T-cell (primary cell): ENCODE measurements around the gene TMA7B. TPM values are rescaled to one million over a fixed set of nuclear protein-coding genes. Genes with fewer than 3 reads are reported as not detected.
A peak's percentile ranks its signal among the peaks of the same experiment; 100 is the strongest.

Experiments
- ATAC-seq, 4 experiments: fragments of 200-7000 bp in 3 of 4; fragments of 150-1000 bp in 1 of 4; cut with Tn5 transposase; replicated peaks in 1 of 4; 1 replicate in 3 of 4; 2 replicates in 1 of 4; pipeline ENCODE4 v1.10.0; 2021; ENCODE audit warnings: moderate library complexity in 3 of 4, mild to moderate bottlenecking in 2 of 4, moderate number of reproducible peaks in 1 of 4
- CTCF ChIA-PET, 2 donors: fragments of 300-600 bp; sonication (Branson Sonifier 250); formaldehyde crosslinking; loops; one replicate each; lab custom pipeline; 2022; ENCODE audit warnings: antibody characterized with exemption in 2 of 2; lab: Charles Lee
- POLR2A ChIA-PET, 2 donors: fragments of 300-600 bp; sonication (Branson Sonifier 250); formaldehyde crosslinking; loops; one replicate each; lab custom pipeline; 2022; ENCODE audit warnings: antibody characterized with exemption in 2 of 2; lab: Charles Lee
- DNase-seq, 35 experiments: peaks; one replicate each; pipeline versions ENCODE4 v3.0.0 to v3.0.0-alpha.2; 2013 to 2023
- H3K27ac ChIP-seq: one replicate; pipeline ENCODE4 v1.5.1; 2013; ENCODE audit warnings: low read length
- H3K27me3 ChIP-seq, 2 experiments: replicated peaks in 1 of 2; 1 replicate in 1 of 2; 2 replicates in 1 of 2; pipeline versions ENCODE4 v1.6.1 to v1.7.0; 2013; ENCODE audit warnings: low read length in 1 of 2, mixed read lengths in 1 of 2; ENCODE audit not compliant: control insufficient read depth in 2 of 2, insufficient read depth in 2 of 2; ENCODE audit errors: extremely low read depth in 1 of 2
- H3K36me3 ChIP-seq, 2 donors: 1 replicate in 1 of 2; 2 replicates in 1 of 2; pipeline versions ENCODE4 v1.6.1 to v1.7.0; 2013; ENCODE audit warnings: low read length in 1 of 2; ENCODE audit not compliant: control insufficient read depth in 2 of 2, insufficient read depth in 1 of 2; ENCODE audit errors: extremely low read depth in 1 of 2
- H3K4me1 ChIP-seq, 2 experiments: 1 replicate in 1 of 2; 2 replicates in 1 of 2; pipeline versions ENCODE4 v1.6.1 to v1.7.0; 2013; ENCODE audit warnings: low read length in 2 of 2, mixed read lengths in 1 of 2; ENCODE audit not compliant: insufficient read depth in 2 of 2, control insufficient read depth in 1 of 2; ENCODE audit errors: extremely low read depth in 1 of 2
- H3K4me3 ChIP-seq, 2 donors: 1 replicate in 1 of 2; 2 replicates in 1 of 2; pipeline versions ENCODE4 v1.5.1 to v1.7.0; 2013; ENCODE audit warnings: mild to moderate bottlenecking in 2 of 2, low read length in 1 of 2, moderate library complexity in 1 of 2; ENCODE audit not compliant: control insufficient read depth in 1 of 2; ENCODE audit errors: extremely low read depth in 1 of 2
- H3K9me3 ChIP-seq: 2 replicates; pipeline ENCODE4 v1.7.0; 2013
- H3K27ac Mint-ChIP-seq, 2 donors: one replicate each; pipeline ENCODE4 v1.8.0; 2020 to 2021; ENCODE audit warnings: mild to moderate bottlenecking in 2 of 2, mixed read lengths in 2 of 2
- H3K27me3 Mint-ChIP-seq, 2 donors: one replicate each; pipeline ENCODE4 v1.8.0; 2021 to 2022; ENCODE audit warnings: mixed read lengths in 2 of 2
- H3K36me3 Mint-ChIP-seq: one replicate; pipeline ENCODE4 v1.8.0; 2021; ENCODE audit warnings: mixed read lengths
- H3K4me1 Mint-ChIP-seq, 3 donors: one replicate each; pipeline ENCODE4 v1.8.0; 2020 to 2022; ENCODE audit warnings: mixed read lengths in 3 of 3, mild to moderate bottlenecking in 1 of 3
- H3K4me3 Mint-ChIP-seq, 3 donors: one replicate each; pipeline ENCODE4 v1.8.0; 2020 to 2022; ENCODE audit warnings: mild to moderate bottlenecking in 3 of 3, mixed read lengths in 3 of 3, moderate library complexity in 3 of 3
- H3K9me3 Mint-ChIP-seq, 3 donors: one replicate each; pipeline ENCODE4 v1.8.0; 2020 to 2022; ENCODE audit warnings: mixed read lengths in 3 of 3
- WGBS: methylation state at CpG from one replicate; pipeline ENCODE4 v1.1.5; 2013; ENCODE audit warnings: missing lambda C conversion rate; ENCODE audit not compliant: insufficient coverage; 5-methylcytosine and 5-hydroxymethylcytosine counted together
- total RNA-seq, 35 experiments: library from RNA in 6 of 35; stranded (reverse) in 6 of 35; fragments of 120-200 nt in 1 of 35; gene quantifications; one replicate each; pipeline versions ENCODE4 v1.2.1 to v1.2.4 and lab custom pipeline; 2013 to 2026

The TMA7B gene
- total RNA-seq, 5 donors from 2014 or later (not counting 1 experiment from before 2014, with no cell fraction given), result 7.8 to 18.9 (median 9.0) TPM

DNA sequence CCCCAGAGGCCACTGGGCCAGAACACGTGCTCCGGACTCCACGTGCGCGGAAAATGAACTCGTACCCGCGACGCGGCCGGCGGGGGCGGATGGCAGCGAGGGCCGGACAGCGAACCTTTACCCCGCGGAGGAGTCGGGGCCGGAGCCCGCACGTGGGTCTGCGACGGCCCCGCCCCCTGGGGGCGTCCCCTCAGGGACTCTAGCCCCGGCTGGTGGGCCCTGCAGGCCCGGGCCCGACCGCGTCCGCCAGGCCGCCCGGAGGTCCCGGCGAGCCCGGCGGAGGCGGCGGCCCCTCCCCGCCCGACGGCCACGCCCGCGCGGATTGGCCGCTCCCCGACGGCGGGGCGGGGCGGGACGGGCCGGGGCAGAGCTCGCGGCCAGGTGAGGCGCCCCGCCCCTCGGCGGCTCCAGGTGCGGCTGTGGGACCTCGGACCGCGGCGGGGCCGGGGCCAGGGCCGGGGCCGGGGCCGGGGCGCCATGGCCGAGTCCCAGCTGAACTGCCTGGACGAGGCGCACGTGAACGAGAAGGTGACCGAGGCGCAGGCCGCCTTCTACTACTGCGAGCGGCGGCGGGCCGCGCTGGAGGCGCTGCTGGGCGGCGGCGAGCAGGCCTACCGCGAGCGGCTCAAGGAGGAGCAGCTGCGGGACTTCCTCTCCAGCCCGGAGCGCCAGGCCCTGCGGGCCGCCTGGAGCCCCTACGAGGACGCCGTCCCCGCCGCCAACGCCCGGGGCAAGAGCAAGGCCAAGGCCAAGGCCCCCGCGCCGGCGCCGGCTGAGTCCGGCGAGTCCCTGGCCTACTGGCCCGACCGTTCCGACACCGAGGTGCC lies 34.6 kb downstream of the TMA7B start, which contains the start of gene FAM83F:
TSS of gene FAM83F (plus strand) at position 389 of the 827 bp plus-strand sequence. CDS start at position 478, 89 bp downstream.
- 10% methylated on average over 113 of the region's 115 CpGs for WGBS
- ATAC-seq, result peak; percentile 37 to 84 (median 80)

DNA sequence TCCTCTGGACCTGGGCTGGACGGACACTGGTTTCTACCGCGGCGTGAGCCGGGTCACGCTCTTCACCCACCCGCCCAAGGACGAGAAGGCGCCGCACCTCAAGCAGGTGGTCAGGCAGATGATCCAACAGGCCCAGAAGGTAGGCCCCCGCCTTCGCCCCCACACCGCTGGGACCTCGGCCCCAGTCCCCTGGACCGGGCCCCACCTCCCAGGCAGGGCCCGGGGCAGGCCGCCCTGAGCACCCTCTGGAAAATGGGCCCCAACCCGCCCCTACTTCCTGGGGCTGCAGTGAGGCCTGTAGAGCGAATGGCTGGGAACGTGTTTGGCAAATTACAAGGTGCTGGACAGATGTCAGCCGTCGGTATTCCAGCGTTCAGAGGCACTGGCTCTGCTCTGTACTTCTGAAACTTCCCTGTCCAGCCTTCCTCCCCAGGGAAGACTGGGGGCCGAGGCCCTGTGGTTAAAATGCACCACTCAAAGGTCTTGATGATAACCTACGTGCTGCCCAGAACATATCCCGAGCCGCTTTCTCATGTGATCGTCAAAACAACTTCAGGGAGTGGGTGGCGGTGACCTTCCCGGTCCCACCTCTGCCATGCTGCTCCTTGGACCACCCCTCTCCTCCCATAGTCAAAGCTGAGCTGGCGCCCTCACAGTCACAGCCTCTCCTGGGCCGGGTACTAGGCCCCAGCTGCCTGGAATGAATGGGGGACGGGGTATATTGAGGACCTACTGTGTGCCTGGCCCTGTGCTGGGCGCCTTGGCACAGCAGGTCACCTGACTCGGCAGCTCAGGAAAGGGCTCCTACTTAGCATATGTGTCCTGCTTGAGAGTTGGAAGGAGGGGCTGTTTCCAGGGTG lies 35.4 kb downstream of the TMA7B start:
- Mint-ChIP-seq H3K27ac (no peak overlapping the region), H3K4me1 (peaks cover 7 to 14% (median 11%) of the 10 kb centered on the region in 3 donors), H3K36me3 (no peaks in the 10 kb centered on the region), H3K27me3 (peaks cover 3 to 45% of the 10 kb centered on the region in 2 donors), H3K9me3 (no peaks in the 10 kb centered on the region), H3K4me3 (peak overlapping the region; percentile 39 to 46 (median 46))
- ChIA-PET CTCF (interaction anchor here in 1 of 2 donors (0.6 kb wide), 1 partner anchor 1385 kb away, joined by 4 read pairs; no protein-coding TSS in a partner anchor), POLR2A (no interaction called here)
- ATAC-seq, result no peak
- no peak overlapping the region for H3K27ac ChIP-seq
- H3K27me3 ChIP-seq, result peaks cover 0 to 36% of the 10 kb centered on the region in 2 experiments
- no peak for DNase-seq
- H3K36me3 ChIP-seq, result no peaks in the 10 kb centered on the region
- H3K4me3 ChIP-seq, result peak overlapping the region in 1 of 2 donors; percentile 41
- peaks cover 0 to 13% of the 10 kb centered on the region in 2 experiments for H3K4me1 ChIP-seq
- WGBS, result 88% methylated on average over 27 of the region's 35 CpGs
- no peaks in the 10 kb centered on the region for H3K9me3 ChIP-seq

More for the DNA sequence above, 34.6 kb downstream of the TMA7B start, which contains the start of gene FAM83F:
- CTCF ChIA-PET, result interaction anchor here in 1 of 2 donors (0.6 kb wide), 2 partner anchors 285 to 1386 kb away, joined by 4 read pairs; no protein-coding TSS in a partner anchor
- Histone ChIP-seq H3K27me3 (peaks cover 0 to 36% of the 10 kb centered on the region in 2 experiments), H3K36me3 (no peaks in the 10 kb centered on the region), H3K4me3 (peak within 1 kb of the TSS; percentile 23 to 41), H3K4me1 (peaks cover 0 to 13% of the 10 kb centered on the region in 2 experiments), H3K9me3 (no peaks in the 10 kb centered on the region), H3K27ac (no peak within 1 kb of the TSS)
- POLR2A ChIA-PET, result interaction anchor here (0.6 to 1.1 kb wide), 2 partner anchors 11 to 233 kb away, joined by 3 to 12 read pairs; no protein-coding TSS in a partner anchor
- H3K4me3 Mint-ChIP-seq, result peak within 1 kb of the TSS; percentile 68 to 71 (median 69)
- H3K9me3 Mint-ChIP-seq, result no peaks in the 10 kb centered on the region
- H3K27ac Mint-ChIP-seq, result no peak within 1 kb of the TSS
- H3K4me1 Mint-ChIP-seq, result peaks cover 7 to 14% (median 11%) of the 10 kb centered on the region in 3 donors
- no peaks in the 10 kb centered on the region for H3K36me3 Mint-ChIP-seq
- H3K27me3 Mint-ChIP-seq, result peaks cover 3 to 44% of the 10 kb centered on the region in 2 donors
- peak in 21 of 35 experiments; percentile 6 to 56 (median 20) for DNase-seq

- H3K36me3 Mint-ChIP-seq, result no peaks in the 10 kb centered on the region
- peaks cover 3 to 44% of the 10 kb centered on the region in 2 donors for H3K27me3 Mint-ChIP-seq
- no peak overlapping the region for H3K27ac ChIP-seq
- WGBS, result no CpG with 5 or more reads among the region's 3 CpGs
- H3K4me1 ChIP-seq, result peaks cover 0 to 13% of the 10 kb centered on the region in 2 experiments
- H3K4me3 Mint-ChIP-seq, result no peak overlapping the region
- CTCF ChIA-PET, result no interaction called here
- peaks cover 0 to 38% of the 10 kb centered on the region in 2 experiments for H3K27me3 ChIP-seq
- H3K4me3 ChIP-seq, result no peak overlapping the region
- H3K36me3 ChIP-seq, result no peaks in the 10 kb centered on the region
- no peaks in the 10 kb centered on the region for H3K9me3 Mint-ChIP-seq
- H3K27ac Mint-ChIP-seq, result no peak overlapping the region
- H3K4me1 Mint-ChIP-seq, result peaks cover 7 to 14% (median 11%) of the 10 kb centered on the region in 3 donors
- POLR2A ChIA-PET, result no interaction called here
- no peaks in the 10 kb centered on the region for H3K9me3 ChIP-seq
- DNase-seq, result no peak
- no peak for ATAC-seq
Measured at GRCh38 chr22:39996732-39997131, 36.5 kb downstream of the TMA7B start.

DNA sequence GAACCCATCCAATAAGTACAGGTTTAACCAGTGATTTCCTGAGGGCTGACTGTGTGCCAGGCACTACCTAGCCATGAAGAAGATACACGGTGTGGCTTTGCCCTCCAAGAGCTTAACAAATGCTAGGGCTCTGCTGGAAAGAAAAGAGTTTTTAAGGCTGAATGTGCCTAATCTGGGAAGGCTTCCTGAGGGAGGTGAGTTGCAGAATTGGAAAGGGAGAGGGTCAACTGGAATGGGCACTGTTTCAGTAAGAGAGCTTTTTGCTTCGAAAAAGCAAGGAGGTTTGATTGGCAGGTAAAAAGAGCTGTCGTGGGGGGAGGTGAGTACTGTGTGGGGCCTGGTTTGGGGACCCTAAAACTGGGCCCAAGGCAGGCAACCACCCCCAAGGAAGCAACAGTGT lies 37.2 kb downstream of the TMA7B start:
- H3K27ac ChIP-seq, result no peak overlapping the region
- Mint-ChIP-seq H3K36me3 (no peaks in the 10 kb centered on the region), H3K9me3 (no peaks in the 10 kb centered on the region), H3K27me3 (peaks cover 3 to 41% of the 10 kb centered on the region in 2 donors), H3K4me1 (peaks cover 7 to 14% (median 11%) of the 10 kb centered on the region in 3 donors), H3K4me3 (no peak overlapping the region), H3K27ac (no peak overlapping the region)
- DNase-seq (no peak), ATAC-seq (no peak)
- CTCF ChIA-PET, result no interaction called here
- H3K27me3 ChIP-seq, result peaks cover 0 to 38% of the 10 kb centered on the region in 2 experiments
- 88% methylated on average over 3 of the region's 3 CpGs for WGBS
- POLR2A ChIA-PET, result no interaction called here
- no peaks in the 10 kb centered on the region for H3K9me3 ChIP-seq
- peaks cover 0 to 13% of the 10 kb centered on the region in 2 experiments for H3K4me1 ChIP-seq
- no peak overlapping the region for H3K4me3 ChIP-seq
- no peaks in the 10 kb centered on the region for H3K36me3 ChIP-seq

DNA sequence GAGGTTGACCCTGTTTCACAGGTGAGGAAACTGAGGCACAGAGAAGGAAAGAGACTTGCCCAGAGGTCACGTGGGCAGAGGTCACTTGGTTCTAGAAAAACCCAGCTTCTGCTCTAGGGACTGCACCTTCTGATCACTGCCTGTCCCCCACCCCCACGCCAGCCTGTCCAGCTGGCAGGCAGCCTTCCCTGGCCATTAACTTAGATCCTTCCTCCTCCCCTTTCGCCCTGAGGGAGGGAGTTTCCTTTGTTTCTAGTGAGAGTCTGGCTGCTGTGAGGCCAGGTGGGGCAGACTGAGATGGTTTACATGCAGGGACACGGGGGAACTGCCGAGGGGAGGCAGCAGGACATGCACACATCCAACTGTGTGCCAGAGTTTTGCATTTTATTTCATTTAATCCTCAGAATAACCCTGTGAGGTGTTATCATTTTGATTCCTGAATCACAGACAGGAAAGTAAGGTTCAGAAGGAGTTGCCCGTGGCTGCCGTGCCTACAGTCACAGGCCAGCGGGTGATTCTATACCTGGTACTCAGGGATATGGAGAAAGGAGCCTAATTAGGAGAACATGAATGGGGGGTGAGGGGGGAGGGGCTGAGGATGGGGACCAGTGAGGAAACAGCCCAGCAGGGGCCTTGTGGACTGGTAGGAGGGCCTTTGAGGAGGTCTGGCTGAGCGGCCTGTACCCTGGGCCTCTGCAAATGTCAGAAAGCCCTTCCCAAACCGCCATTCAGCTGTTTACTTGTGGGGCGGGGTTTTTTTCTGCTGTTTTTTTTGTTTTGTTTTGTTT lies 37.9 kb downstream of the TMA7B start:
- Mint-ChIP-seq H3K36me3 (no peaks in the 10 kb centered on the region), H3K27me3 (peaks cover 3 to 36% of the 10 kb centered on the region in 2 donors), H3K4me1 (peaks cover 7 to 14% (median 11%) of the 10 kb centered on the region in 3 donors), H3K4me3 (no peak overlapping the region), H3K9me3 (no peaks in the 10 kb centered on the region), H3K27ac (no peak overlapping the region)
- 87% methylated on average over 6 of the region's 11 CpGs for WGBS
- DNase-seq (no peak), ATAC-seq (no peak)
- Histone ChIP-seq H3K27me3 (peaks cover 0 to 42% of the 10 kb centered on the region in 2 experiments), H3K4me3 (no peak overlapping the region), H3K36me3 (no peaks in the 10 kb centered on the region), H3K9me3 (no peaks in the 10 kb centered on the region), H3K4me1 (peaks cover 0 to 13% of the 10 kb centered on the region in 2 experiments), H3K27ac (no peak overlapping the region)
- ChIA-PET POLR2A (interaction anchor here in 1 of 2 donors (0.6 kb wide), 1 partner anchor 74 kb away, joined by 4 read pairs; no protein-coding TSS in a partner anchor), CTCF (no interaction called here)
